Measurements from ENCODE around the gene HIPK2.

HIPK2 gene

DNA sequence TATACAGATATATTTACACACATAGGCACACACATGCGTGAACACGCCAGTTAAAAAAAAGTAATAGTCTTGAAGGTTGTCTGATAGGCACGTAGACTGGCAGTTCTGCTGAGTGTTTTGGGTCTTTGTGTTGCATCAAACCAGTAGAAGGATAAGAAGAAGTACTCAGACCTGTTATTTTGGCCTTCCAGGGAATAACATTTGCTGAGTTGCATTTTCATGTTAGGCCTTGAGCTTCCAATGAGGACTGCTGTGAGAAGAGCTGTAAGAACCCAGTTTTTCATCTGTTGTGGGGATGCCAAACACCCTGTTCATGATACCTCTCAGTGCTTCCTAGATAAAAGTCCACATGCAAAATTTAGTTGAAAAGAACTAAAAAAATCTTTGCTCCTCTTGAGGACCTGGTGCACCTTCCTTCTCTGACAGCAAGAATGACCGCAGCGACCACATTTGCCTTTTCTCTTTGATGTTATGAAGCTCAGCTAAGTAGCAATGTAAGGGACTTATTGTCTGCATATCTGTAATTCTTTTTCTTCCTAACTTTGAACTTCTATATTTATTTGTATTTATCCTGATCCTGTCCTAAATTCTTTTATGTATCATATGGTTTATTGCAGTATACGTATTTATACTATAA, 27.2 kb downstream of the HIPK2 start:
- DNase-seq = no peak

- DNase-seq = peak; percentile 96
These were observed 28.3 kb downstream of the HIPK2 start for GRCh38 chr7:139749545-139749944.

DNA sequence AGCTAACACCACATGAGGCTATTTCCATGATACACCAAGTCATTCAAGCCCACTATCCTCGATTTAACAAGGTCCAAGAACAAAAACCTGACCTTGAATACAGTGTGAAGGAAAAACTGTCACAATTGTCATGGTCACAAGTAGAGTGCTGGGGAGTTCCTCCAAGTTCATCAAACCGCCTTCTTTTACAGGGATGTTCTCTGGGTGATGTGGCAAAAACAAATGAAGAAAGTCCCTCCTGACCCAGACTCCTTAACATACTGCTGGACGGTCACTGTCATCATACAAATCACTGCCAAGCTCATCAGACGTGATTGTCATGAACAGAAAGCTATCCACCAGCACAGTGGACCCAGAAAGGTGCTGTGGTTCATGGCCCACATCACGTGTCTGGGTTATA, 28.9 kb downstream of the HIPK2 start:
- no peak for DNase-seq

DNA sequence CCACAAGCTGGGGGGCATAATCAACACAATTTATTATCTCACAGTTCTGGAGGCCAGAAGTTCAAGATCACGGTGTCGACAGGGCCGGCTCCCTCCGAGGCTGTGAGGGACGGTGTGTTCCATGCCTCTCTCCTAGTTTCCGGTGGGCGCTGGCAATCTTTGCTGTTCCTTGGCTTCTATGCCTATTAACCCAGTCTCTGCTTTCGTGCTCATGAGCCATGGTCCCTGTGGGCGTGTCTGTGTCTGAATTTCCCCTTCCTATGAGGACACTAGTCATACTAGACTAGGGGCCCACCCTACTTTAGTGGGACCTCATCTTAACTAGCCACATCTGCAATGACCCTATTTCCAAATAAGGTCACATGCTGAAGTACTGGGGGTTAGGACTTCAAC, 29.4 kb downstream of the HIPK2 start:
- no peak for DNase-seq

- DNase-seq = no peak
These were observed 30.0 kb downstream of the HIPK2 start for GRCh38 chr7:139747662-139748372.

GRCh38 chr7:139746652-139747051, 31.1 kb downstream of the HIPK2 start:
- DNase-seq = no peak

DNA sequence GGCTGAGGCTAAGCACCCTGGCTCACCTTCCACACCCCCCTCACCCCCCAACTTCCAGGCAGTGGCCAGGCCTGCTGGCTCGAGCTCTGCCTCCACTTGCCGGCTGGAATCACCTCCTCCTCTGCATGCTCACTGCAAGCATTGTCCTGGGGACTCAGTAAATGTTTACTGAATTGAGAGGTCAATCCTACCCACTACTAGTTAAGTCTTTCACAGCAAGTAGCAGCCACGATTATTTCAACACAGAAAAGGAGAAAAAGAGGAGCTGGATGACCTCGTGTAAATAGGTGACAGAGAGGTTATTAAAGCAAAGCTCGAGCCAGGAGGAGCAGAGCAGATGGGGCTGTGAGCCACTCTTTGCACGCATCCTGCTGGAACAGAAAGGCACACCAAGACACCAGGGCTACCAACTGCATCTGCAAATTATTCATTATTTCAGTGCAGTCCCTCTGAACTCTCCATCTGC, 32.1 kb downstream of the HIPK2 start:
- peak; percentile 18 for DNase-seq

DNA sequence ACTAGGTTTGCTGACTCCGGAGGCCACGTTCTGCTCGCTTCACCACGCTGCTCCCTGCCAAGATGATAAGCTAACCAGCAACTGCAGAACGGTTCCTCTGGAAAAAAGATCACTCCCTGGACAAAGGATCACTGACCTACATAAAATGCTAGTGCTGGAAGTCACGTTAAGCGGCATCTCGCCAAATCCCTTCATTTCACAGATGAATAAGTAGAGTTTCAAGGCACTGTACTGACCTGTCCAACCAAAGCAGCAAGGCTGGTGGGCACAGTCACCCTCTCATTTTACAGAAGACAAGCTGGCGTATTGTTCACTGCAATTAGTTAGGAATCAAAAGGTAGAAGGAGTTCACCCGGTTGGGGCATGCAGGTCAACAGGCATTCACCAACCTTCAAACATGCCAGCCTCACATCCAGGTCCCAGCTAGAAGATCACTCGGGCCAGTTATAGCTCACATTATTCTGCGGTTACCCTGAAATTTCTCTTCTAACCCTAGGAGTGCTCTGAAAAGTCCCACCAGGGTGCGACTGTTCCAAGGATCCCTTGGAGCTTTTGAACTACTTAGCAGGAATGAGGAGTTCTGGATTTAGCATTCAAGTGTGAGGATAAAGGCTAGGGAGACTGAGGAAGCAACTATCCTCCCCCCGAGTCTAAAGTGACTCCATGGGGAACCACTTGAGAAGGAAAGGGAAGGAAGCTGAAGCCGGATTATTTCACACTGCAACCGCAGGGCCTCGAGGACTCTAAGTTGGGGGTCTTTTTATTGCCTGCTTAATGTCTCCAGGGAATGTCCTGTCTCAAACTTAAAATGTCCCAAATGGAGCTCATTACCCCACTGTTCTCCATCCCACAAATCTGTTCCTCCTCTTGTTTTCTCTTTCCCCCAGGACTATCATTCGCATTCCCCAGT, 32.8 kb downstream of the HIPK2 start:
- DNase-seq = no peak

DNA sequence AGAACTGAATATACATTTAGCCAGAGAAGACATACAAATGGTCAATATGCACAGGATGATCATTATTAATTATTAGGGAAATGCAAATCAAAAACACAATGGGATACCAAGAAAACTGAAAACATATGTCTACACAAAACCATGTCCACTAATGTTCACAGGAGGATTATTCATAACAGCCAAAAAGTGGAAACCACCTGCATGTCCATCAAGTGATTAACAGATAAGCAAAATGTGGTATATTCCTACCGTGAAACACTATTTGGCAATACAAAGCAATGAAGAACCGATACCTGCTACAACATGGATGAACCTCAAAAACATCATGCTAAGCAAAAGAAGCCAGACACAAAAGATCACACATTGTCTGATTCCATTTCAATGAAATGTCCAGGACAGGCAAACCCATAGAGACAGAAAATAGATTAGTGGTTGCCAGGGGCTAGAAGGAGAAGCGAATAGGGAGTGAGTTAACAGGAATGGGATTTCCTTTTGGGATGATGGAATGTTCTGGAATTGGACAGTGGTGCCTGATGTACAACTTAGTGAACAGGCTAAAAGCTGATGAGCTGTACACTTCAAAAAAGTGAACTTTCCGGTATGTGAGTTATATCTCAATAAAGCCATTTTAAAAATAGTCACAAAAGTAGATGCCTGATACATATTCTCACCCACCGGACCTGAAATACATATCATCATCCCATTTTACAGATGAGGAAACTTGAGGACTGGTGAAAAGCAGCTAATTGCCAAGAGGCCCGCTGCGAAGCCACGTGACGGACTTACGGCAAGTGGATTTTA, 33.6 kb downstream of the HIPK2 start:
- no peak for DNase-seq

- no peak for DNase-seq
These were observed 34.4 kb downstream of the HIPK2 start for GRCh38 chr7:139743267-139743966.

DNA sequence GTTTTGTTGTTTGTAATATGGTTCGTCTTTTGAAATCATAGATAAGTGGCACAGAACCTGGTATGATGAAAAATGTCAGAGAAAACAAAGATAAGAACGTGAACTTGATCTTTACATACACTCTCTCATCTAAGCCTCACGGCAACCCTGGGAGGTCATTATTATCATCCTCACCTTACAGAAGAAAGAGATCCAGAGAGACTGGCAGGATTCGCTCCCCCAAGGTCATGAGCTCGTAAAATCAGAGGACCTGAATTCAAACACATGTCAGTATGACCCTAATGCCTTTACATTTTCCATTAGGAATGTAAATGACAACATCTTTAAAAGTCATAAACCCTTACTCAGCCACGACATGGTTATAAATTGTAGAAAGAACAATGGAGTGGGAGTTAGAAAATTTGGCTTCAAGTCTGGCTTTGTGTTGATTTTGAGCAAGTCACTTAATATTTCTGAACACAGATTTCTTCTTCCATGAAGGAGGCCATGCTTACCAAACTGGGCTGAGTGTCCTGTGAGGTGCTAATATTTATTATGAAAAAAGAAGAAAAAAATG, 35.9 kb downstream of the HIPK2 start:
- no peak for DNase-seq

DNA sequence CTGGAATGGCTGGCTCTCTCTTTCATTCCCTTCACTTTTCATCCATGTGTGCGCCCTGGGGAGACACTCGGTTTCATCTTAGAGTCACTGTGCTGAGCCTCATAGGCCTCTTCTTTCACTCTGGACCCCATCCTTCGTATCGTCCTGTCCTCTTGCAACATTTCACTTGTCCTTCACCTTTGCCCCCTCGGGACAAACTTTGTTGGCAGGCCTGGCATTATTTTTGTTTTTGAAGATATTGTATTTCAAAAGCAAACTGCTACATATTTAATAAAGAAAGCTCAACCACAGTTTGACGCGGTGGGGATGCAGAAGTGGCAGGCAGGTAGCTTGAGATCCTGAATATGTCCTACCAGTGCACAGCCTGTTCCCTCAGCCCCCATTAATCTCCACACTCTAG, 36.6 kb downstream of the HIPK2 start:
- no peak for DNase-seq

DNA sequence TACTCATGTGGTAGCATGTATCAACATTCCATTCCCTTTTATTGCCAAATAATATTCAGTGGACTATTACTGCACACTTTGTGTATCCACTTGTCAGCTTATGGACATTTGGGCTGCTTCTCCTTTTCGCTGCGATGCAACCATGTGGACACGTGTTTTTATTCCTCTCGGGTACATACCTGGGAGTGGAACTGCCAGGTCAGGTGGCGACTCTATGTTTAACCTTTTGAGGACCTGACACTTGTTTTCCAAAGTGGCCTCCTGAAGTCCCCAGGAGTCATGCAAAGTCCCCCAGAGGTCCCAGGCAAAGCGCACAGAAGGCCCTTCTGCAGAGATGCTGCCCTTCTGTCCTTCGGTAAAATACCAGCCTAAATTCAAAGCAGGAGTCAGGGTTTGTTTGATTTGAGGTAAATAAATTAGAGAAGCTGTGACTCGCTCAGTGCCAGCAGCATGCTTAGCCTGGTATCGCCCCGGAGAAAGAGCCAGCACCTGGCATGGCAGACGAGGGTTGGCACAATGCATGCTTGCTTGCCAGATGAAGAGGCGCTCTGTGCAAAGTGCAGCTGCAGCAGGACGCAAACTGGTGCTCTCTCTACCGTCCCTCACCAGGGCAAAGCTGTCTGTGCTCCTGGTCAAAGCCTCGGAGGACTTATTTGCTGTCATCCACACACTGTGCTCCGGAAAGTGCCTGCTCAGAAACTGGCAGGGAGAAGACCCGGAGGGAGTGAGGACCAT, 37.8 kb downstream of the HIPK2 start:
- peak; percentile 42 for DNase-seq

- DNase-seq = no peak
These were observed 39.0 kb downstream of the HIPK2 start for GRCh38 chr7:139738772-139739171.

DNA sequence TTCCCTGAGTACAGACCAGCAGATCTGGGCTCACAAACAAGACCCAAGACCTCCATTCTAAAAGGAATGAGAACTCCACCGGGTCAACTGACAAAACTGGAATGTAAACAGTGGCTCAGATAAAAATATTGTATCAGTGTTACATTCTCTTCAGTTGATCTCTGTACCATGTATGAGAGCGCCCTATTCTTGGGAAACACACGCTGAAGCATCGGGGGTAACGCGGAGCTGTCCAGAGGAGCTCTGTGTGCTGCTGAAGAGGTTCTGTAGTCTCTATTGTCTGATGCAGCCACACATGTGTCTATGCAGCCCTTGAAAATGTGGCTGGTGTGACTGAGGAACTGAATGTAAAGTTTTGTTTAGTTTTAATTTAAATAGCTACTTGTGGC, 39.7 kb downstream of the HIPK2 start:
- DNase-seq = no peak

DNA sequence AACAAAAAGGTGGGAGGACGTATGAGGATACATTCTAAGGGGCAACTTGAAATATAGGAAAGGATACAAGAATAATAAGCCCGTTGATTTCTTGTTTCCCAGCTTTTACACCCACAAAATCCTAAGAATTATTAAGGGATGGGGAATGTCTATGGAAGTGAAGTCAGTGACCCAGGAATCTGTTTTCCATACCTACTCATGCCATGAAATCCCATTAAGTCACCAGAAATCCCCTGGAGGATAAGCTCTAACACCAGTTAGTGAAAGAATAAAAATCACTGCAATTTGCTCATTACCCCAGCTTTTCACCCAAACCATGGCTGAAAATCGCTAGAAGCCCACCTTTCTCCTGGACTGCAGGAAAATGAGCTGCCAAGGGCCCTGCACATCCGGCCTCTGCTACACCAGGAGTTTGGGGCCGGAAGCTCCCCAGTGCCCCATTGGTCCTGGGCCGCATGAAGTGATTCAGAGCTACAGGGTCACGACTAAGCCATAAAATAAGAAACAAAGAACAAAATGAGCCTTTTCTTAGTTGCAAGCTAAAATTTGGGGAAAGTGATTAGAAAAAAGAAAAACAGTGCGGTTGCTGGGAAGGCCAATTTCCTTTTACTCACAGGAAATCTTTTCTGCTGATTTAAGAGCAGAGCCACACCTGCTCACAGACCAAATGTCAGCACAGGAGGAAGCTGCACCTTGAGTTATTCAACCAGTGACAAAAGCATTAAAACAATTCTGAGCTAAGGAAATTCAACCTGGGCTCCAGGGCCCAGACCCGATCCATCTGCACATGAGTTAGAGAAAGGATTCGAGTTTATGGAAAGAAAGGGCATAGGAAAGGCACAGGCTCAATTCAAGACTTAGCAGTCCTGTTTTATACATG, 40.3 kb downstream of the HIPK2 start:
- DNase-seq = no peak

DNA sequence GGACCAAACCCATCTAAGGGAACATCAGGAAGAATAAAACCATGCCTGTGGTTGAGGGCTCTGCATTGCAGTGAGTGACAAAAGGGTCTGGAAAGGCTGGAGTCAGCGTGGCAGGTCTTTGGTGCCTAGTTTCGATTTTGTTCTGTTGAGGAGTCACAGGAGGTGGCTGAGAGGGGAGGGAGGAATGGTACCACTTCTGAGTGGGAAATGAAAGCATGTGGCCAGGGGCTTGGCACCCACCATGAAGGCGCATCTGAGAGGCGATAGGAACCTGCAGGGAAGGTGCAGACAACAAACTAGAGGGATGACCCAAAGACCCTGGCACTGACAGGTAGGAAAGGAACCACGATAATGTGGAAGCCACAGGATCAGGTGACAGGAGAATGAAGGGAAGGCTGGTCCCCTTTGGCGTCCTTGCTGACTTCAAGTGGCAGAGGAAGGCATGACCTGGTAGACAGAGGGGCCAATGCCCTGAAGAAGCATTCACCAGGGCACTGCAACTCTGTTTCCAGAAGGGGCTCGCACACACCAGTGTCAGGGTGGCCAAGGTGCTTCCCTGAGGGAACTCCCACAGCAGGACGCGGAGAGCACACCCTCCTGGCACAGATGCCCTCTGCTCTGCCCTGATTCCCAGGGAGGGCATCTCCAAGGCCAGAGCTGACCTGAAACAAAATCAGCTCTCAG, 41.7 kb downstream of the HIPK2 start:
- no peak for DNase-seq

DNA sequence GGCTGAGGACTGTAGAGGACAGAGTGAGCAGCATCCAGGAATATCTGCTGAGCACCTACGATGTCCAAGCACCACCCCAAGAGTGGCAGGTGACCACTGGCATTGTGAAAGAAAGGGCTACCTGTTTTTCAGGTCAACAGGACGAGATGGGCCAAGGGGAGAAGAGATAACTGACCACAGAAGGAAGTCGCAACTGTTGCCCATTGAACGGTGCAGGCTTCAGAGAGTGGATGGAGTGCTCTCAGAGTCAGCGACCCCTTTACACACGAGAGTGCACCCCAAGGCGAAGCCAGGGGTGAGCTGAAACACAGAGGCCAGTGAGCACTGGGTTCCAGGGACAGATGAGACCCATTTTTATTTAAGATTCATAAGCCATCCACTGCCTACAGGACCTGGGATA, 42.3 kb downstream of the HIPK2 start:
- DNase-seq = no peak

DNA sequence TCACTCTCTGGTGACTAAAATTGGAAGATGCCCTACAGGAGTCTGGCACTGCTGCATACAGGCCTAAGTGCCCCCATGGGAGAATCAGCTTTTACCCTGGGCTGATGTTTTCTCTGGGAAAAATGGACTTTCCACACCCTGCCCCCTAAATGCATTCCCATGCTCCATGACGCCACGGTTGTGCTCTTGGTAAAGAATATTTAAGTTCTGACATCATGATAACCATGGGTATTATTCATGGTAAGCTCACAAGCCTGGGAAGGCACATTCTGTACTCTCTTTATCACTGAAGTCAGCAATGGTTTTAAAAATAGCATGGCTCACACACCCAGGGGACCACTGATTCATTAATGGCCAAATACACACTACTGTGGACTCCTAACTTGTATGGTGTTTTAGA, 43.4 kb downstream of the HIPK2 start:
- no peak for DNase-seq

DNA sequence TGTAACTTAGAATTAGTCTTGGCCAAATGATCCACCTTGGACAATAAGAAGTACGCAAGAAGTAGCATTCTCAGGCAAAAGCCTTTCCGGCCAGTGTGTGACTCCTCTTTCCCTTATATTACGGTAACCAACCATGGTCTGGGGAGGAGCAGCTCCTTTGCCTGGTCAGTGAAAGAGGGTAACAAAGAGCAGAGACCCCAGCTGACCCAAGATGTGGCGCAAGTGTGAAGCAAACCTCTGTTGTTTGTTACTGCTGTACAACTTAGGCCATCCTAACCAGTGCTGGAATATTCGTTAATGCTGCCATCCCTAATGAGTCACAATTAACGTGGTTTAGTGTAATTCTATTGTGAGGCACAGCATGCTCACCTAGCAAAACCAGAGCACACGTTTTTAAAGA, 44.0 kb downstream of the HIPK2 start:
- DNase-seq = no peak

Data from SHP77 treated with DMSO at 0.1 percent for 48 hours (cell line).